ENCODE results near the gene MFAP4. TPM values are rescaled to one million over a fixed set of nuclear protein-coding genes. Genes with fewer than 3 reads are reported as not detected.

The MFAP4 gene
- total RNA-seq, 1 experiment from 2014 or later: not detected

- Mint-ChIP-seq H3K36me3 (ENCODE audit: insufficient read depth, unreplicated experiment) (no peaks in the 10 kb centered on the region), H3K4me3 (ENCODE audit: unreplicated experiment) (no peak overlapping the region), H3K4me1 (ENCODE audit: low read depth, unreplicated experiment) (peaks cover 6% of the 10 kb centered on the region), H3K27me3 (ENCODE audit: insufficient read depth, unreplicated experiment) (no peaks in the 10 kb centered on the region), H3K9me3 (ENCODE audit: unreplicated experiment) (no peaks in the 10 kb centered on the region), H3K27ac (ENCODE audit: unreplicated experiment) (no peak overlapping the region)
- no peaks in the 10 kb centered on the region for H3K4me1 ChIP-seq
- no peaks in the 10 kb centered on the region for H3K36me3 ChIP-seq (ENCODE audit: control insufficient read depth, insufficient read depth, low read length)
- H3K4me3 ChIP-seq (ENCODE audit: low read depth, low read length): no peak overlapping the region
- H3K9me3 ChIP-seq: no peaks in the 10 kb centered on the region
- BruUV-seq (replicated peaks): no TSS peak
- ChIA-PET POLR2A (no interaction called here), CTCF (interaction anchor here (0.7 to 1.2 kb wide), 2 partner anchors 50 to 347 kb away, joined by 3 read pairs; partner anchors contain the start of gene B9D1)
- no peak for DNase-seq
- no peaks in the 10 kb centered on the region for H3K27me3 ChIP-seq (replicated peaks; ENCODE audit: control insufficient read depth, insufficient read depth, low read length)
- no peak for TF ChIP-seq CTCF (IDR thresholded peaks at IDR 0.05; ENCODE audit: insufficient read depth in 1 of 2, low read depth in 1 of 2, low read length in 1 of 2, severe bottlenecking in 1 of 2, unreplicated experiment in 1 of 2)
- intact Hi-C loops (cut with micrococcal nuclease; ENCODE audit: unreplicated experiment): no loop called here
Observed at GRCh38 chr17:19412510-19412909, 25.5 kb upstream of the MFAP4 start.

GRCh38 chr17:19411631-19412030 is 24.6 kb upstream of the MFAP4 start:
- CTCF ChIA-PET: no interaction called here
- Mint-ChIP-seq H3K4me3 (ENCODE audit: unreplicated experiment) (no peak overlapping the region), H3K27ac (ENCODE audit: unreplicated experiment) (no peak overlapping the region), H3K4me1 (ENCODE audit: low read depth, unreplicated experiment) (peaks cover 6% of the 10 kb centered on the region), H3K36me3 (ENCODE audit: insufficient read depth, unreplicated experiment) (no peaks in the 10 kb centered on the region), H3K27me3 (ENCODE audit: insufficient read depth, unreplicated experiment) (no peaks in the 10 kb centered on the region), H3K9me3 (ENCODE audit: unreplicated experiment) (no peaks in the 10 kb centered on the region)
- no TSS peak for BruUV-seq (replicated peaks)
- DNase-seq: no peak
- intact Hi-C loops (cut with micrococcal nuclease; ENCODE audit: unreplicated experiment): no loop called here
- Histone ChIP-seq H3K4me1 (no peaks in the 10 kb centered on the region), H3K36me3 (ENCODE audit: control insufficient read depth, insufficient read depth, low read length) (no peaks in the 10 kb centered on the region), H3K9me3 (no peaks in the 10 kb centered on the region), H3K4me3 (ENCODE audit: low read depth, low read length) (no peak overlapping the region), H3K27me3 (replicated peaks; ENCODE audit: control insufficient read depth, insufficient read depth, low read length) (no peaks in the 10 kb centered on the region)
- no peak for TF ChIP-seq CTCF (IDR thresholded peaks at IDR 0.05; ENCODE audit: insufficient read depth in 1 of 2, low read depth in 1 of 2, low read length in 1 of 2, severe bottlenecking in 1 of 2, unreplicated experiment in 1 of 2)
- POLR2A ChIA-PET: no interaction called here

GRCh38 chr17:19410875-19411620 is 24.1 kb upstream of the MFAP4 start, which contains the start of gene RNF112:
TSS of gene RNF112 (plus strand) at chr17:19411232. CDS start at chr17:19411409, 177 bp downstream.
- Mint-ChIP-seq H3K27me3 (ENCODE audit: insufficient read depth, unreplicated experiment) (no peaks in the 10 kb centered on the region), H3K27ac (ENCODE audit: unreplicated experiment) (no peak within 1 kb of the TSS), H3K4me1 (ENCODE audit: low read depth, unreplicated experiment) (peaks cover 6% of the 10 kb centered on the region), H3K4me3 (ENCODE audit: unreplicated experiment) (no peak within 1 kb of the TSS), H3K36me3 (ENCODE audit: insufficient read depth, unreplicated experiment) (no peaks in the 10 kb centered on the region), H3K9me3 (ENCODE audit: unreplicated experiment) (no peaks in the 10 kb centered on the region)
- Histone ChIP-seq H3K27me3 (replicated peaks; ENCODE audit: control insufficient read depth, insufficient read depth, low read length) (no peaks in the 10 kb centered on the region), H3K4me3 (ENCODE audit: low read depth, low read length) (no peak within 1 kb of the TSS), H3K4me1 (no peaks in the 10 kb centered on the region), H3K36me3 (ENCODE audit: control insufficient read depth, insufficient read depth, low read length) (no peaks in the 10 kb centered on the region), H3K9me3 (no peaks in the 10 kb centered on the region)
- peak in 1 of 2 experiments; percentile 31 for DNase-seq
- ChIA-PET CTCF (no interaction called here), POLR2A (no interaction called here)
- intact Hi-C loops (cut with micrococcal nuclease; ENCODE audit: unreplicated experiment): no loop called here
- no peak for TF ChIP-seq CTCF (IDR thresholded peaks at IDR 0.05; ENCODE audit: insufficient read depth in 1 of 2, low read depth in 1 of 2, low read length in 1 of 2, severe bottlenecking in 1 of 2, unreplicated experiment in 1 of 2)
- BruUV-seq (replicated peaks): no TSS peak
